H1 (cell line): ENCODE measurements around the gene CDKN2A. TPM values are rescaled to one million over a fixed set of nuclear protein-coding genes. Genes with fewer than 3 reads are reported as not detected.

Experiments used
- CTCF ChIA-PET: fragments of 300-600 bp; sonication (Branson Sonifier 250); formaldehyde crosslinking; loops from one replicate; lab custom pipeline; 2021; ENCODE audit not compliant: partially characterized antibody; lab: Charles Lee
- POLR2A ChIA-PET: fragments of 300-600 bp; sonication (Branson Sonifier 250); formaldehyde crosslinking; loops from one replicate; lab custom pipeline; 2021; ENCODE audit warnings: inconsistent platforms; ENCODE audit not compliant: partially characterized antibody; lab: Charles Lee
- DNase-seq, 2 experiments: peaks; one replicate each; pipeline versions ENCODE4 v3.0.0 to v3.0.0-alpha.2; 2010 to 2022; ENCODE audit warnings: low spot score in 2 of 2, low read depth in 1 of 2, mixed read lengths in 1 of 2
- FAIRE-seq: peaks from 2 replicates; lab custom pipeline; 2011; peaks lifted over from hg19 to GRCh38; lab: Jason Lieb, UNC
- H2AFZ ChIP-seq: 2 replicates; pipeline ENCODE4 v1.8.1; 2012; ENCODE audit warnings: low read length, inconsistent platforms
- H2AK5ac ChIP-seq: 2 replicates; pipeline ENCODE4 v1.6.1; 2013; ENCODE audit warnings: low read depth, low read length
- H2BK120ac ChIP-seq: replicated peaks from 2 replicates; pipeline ENCODE3; 2013; ENCODE audit warnings: low read depth, low read length, inconsistent platforms
- H2BK12ac ChIP-seq: 2 replicates; pipeline ENCODE4 v1.6.1; 2013; ENCODE audit warnings: low read depth, low read length
- H2BK15ac ChIP-seq: 2 replicates; pipeline ENCODE4 v1.6.1; 2013; ENCODE audit warnings: low read length
- H2BK20ac ChIP-seq: 2 replicates; pipeline ENCODE4 v1.6.1; 2013; ENCODE audit warnings: low read length
- H2BK5ac ChIP-seq: 2 replicates; pipeline ENCODE4 v1.6.1; 2013; ENCODE audit warnings: low read depth, low read length
- H3K14ac ChIP-seq: 2 replicates; pipeline ENCODE4 v1.6.1; 2013; ENCODE audit warnings: inconsistent platforms; ENCODE audit not compliant: insufficient read length
- H3K18ac ChIP-seq: 2 replicates; pipeline ENCODE4 v1.6.1; 2013; ENCODE audit warnings: low read length; ENCODE audit errors: extremely low read depth
- H3K23ac ChIP-seq: 2 replicates; pipeline ENCODE4 v1.6.1; 2013; ENCODE audit warnings: inconsistent platforms; ENCODE audit not compliant: insufficient read length
- H3K23me2 ChIP-seq: 2 replicates; pipeline ENCODE4 v1.6.1; 2013; ENCODE audit warnings: low read depth, low read length
- H3K27ac ChIP-seq: 2 replicates; pipeline ENCODE4 v1.6.1; 2011; ENCODE audit warnings: low read depth, low read length, inconsistent platforms
- H3K27me3 ChIP-seq, 4 experiments: replicated peaks in 1 of 4; 1 replicate in 1 of 4; 2 replicates in 3 of 4; pipeline versions ENCODE4 v1.6.1 to v1.8.1; 2011 to 2013; ENCODE audit warnings: low read length in 3 of 4, mild to moderate bottlenecking in 3 of 4, inconsistent platforms in 2 of 4, mixed read lengths in 2 of 4, moderate library complexity in 1 of 4; ENCODE audit not compliant: control insufficient read depth in 3 of 4, insufficient read depth in 3 of 4; ENCODE audit errors: extremely low read depth in 1 of 4
- H3K36me3 ChIP-seq, 4 experiments: 2 replicates each; pipeline versions ENCODE4 v1.6.1 to v1.8.1; 2011 to 2013; ENCODE audit warnings: mild to moderate bottlenecking in 4 of 4, low read length in 3 of 4, moderate library complexity in 2 of 4, control low read depth in 1 of 4, inconsistent platforms in 1 of 4; ENCODE audit not compliant: insufficient read depth in 4 of 4, control insufficient read depth in 2 of 4
- H3K4ac ChIP-seq: replicated peaks from 2 replicates; pipeline ENCODE3; 2013; ENCODE audit warnings: low read length, low read depth, mixed read lengths, inconsistent platforms; ENCODE audit not compliant: insufficient read length
- H3K4me1 ChIP-seq, 4 experiments: replicated peaks in 1 of 4; 1 replicate in 1 of 4; 2 replicates in 3 of 4; pipeline versions ENCODE4 v1.6.1 to v1.8.1; 2011 to 2013; ENCODE audit warnings: low read length in 3 of 4, inconsistent platforms in 2 of 4, mixed read lengths in 1 of 4; ENCODE audit not compliant: insufficient read depth in 4 of 4, control insufficient read depth in 3 of 4
- H3K4me2 ChIP-seq, 2 experiments: 2 replicates each; pipeline versions ENCODE4 v1.6.1 to v1.8.1; 2011 to 2013; ENCODE audit warnings: low read depth in 2 of 2, low read length in 2 of 2, control low read depth in 1 of 2, inconsistent platforms in 1 of 2, mild to moderate bottlenecking in 1 of 2; ENCODE audit not compliant: insufficient read depth in 1 of 2
- H3K4me3 ChIP-seq, 4 experiments: fragments of 200-600, 300-600 bp in 1 of 4; sonication (generic), shearing (Covaris generic), sonication (Bioruptor Twin) in 1 of 4; 2 replicates each; pipeline versions ENCODE4 v1.5.1 to v1.8.1; 2011 to 2016; ENCODE audit warnings: low read length in 4 of 4, low read depth in 3 of 4, control low read depth in 2 of 4, inconsistent platforms in 2 of 4, mild to moderate bottlenecking in 2 of 4, mixed read lengths in 1 of 4, moderate library complexity in 1 of 4; ENCODE audit not compliant: insufficient read depth in 2 of 4; ENCODE audit errors: extremely low read depth in 1 of 4
- H3K56ac ChIP-seq: replicated peaks from 2 replicates; pipeline ENCODE3; 2013; ENCODE audit warnings: low read depth, mild to moderate bottlenecking, mixed read lengths, low read length, inconsistent platforms; ENCODE audit not compliant: insufficient read length
- H3K79me1 ChIP-seq: 2 replicates; pipeline ENCODE4 v1.6.1; 2013; ENCODE audit warnings: low read depth, low read length, control low read depth
- H3K79me2 ChIP-seq, 2 experiments: 2 replicates each; pipeline versions ENCODE4 v1.6.1 to v1.8.1; 2012 to 2013; ENCODE audit warnings: low read length in 2 of 2, mild to moderate bottlenecking in 2 of 2, inconsistent platforms in 1 of 2; ENCODE audit not compliant: insufficient read depth in 2 of 2, control insufficient read depth in 1 of 2
- H3K9ac ChIP-seq, 4 experiments: replicated peaks in 1 of 4; 1 replicate in 1 of 4; 2 replicates in 3 of 4; pipeline versions ENCODE4 v1.6.1 to v1.8.1; 2011 to 2013; ENCODE audit warnings: low read depth in 3 of 4, low read length in 3 of 4, control low read depth in 2 of 4, mild to moderate bottlenecking in 2 of 4, moderate library complexity in 2 of 4, inconsistent platforms in 1 of 4; ENCODE audit errors: extremely low read depth in 1 of 4
- H3K9me3 ChIP-seq, 2 experiments: 2 replicates each; pipeline versions ENCODE4 v1.6.1 to v1.8.1; 2012 to 2013; ENCODE audit warnings: mild to moderate bottlenecking in 2 of 2, moderate library complexity in 2 of 2, control low read depth in 1 of 2, inconsistent platforms in 1 of 2, low read depth in 1 of 2, low read length in 1 of 2, mixed read lengths in 1 of 2; ENCODE audit not compliant: insufficient read depth in 2 of 2
- H4K20me1 ChIP-seq, 2 experiments: replicated peaks in 1 of 2; 2 replicates each; pipeline versions ENCODE3 to v1.8.1; 2011 to 2013; ENCODE audit warnings: inconsistent platforms in 2 of 2, low read length in 2 of 2, mild to moderate bottlenecking in 1 of 2; ENCODE audit not compliant: insufficient read depth in 2 of 2, control insufficient read depth in 1 of 2
- H4K5ac ChIP-seq: 2 replicates; pipeline ENCODE4 v1.6.1; 2013; ENCODE audit warnings: low read length, low read depth, mixed read lengths, inconsistent platforms; ENCODE audit not compliant: insufficient read length
- H4K8ac ChIP-seq: 2 replicates; pipeline ENCODE4 v1.8.0; 2013; ENCODE audit warnings: mild to moderate bottlenecking, moderate library complexity, low read length, inconsistent platforms; ENCODE audit not compliant: insufficient read depth; ENCODE audit errors: extremely low read depth
- H4K91ac ChIP-seq: replicated peaks from 2 replicates; pipeline ENCODE3; 2013; ENCODE audit warnings: low read length, mixed read lengths, inconsistent platforms; ENCODE audit not compliant: insufficient read length
- WGBS, 2 experiments: shearing (Covaris generic) in 1 of 2; methylation state at CpG; one replicate each; pipeline versions ENCODE4 v1.1.6 to v1.1.7; 2013 to 2015; ENCODE audit warnings: low lambda C conversion rate in 2 of 2, mixed read lengths in 2 of 2, inconsistent platforms in 1 of 2, low coverage in 1 of 2, missing lambda C conversion rate in 1 of 2; ENCODE audit not compliant: insufficient replicate concordance in 2 of 2, insufficient coverage in 1 of 2, insufficient read length in 1 of 2; ENCODE audit errors: extremely low coverage in 1 of 2, missing lambda C conversion rate in 1 of 2; 5-methylcytosine and 5-hydroxymethylcytosine counted together
- polyA plus RNA-seq, 7 experiments: library from polyadenylated mRNA; depleted of rRNA in 3 of 7; stranded (reverse) in 5 of 7; unstranded in 2 of 7; fragments of >200 nt in 5 of 7; fragments of 200-250 nt in 2 of 7; gene quantifications; 1 replicate in 5 of 7; 2 replicates in 1 of 7; 4 replicates in 1 of 7; pipeline versions ENCODE4 v1.2.1 to v1.2.3, GENCODE V29; 2011 to 2013; ENCODE audit warnings: missing spikeins in 2 of 7, mixed read lengths in 2 of 7
- total RNA-seq: library from RNA; stranded (reverse); fragmentation: NEBNext Ultra II Directional; extraction: Animal tissue kit (Norgen Biotek cat#: 25700); gene quantifications from 2 replicates; pipeline ENCODE4 v1.2.1, GENCODE V29; 2021

Gene CDKN2A
- total and polyA plus RNA-seq, 2 of the 8 experiments (the other 6 are each of a cell fraction or from before 2014, with no cell fraction given), result 0.51 to 0.73 TPM

DNA sequence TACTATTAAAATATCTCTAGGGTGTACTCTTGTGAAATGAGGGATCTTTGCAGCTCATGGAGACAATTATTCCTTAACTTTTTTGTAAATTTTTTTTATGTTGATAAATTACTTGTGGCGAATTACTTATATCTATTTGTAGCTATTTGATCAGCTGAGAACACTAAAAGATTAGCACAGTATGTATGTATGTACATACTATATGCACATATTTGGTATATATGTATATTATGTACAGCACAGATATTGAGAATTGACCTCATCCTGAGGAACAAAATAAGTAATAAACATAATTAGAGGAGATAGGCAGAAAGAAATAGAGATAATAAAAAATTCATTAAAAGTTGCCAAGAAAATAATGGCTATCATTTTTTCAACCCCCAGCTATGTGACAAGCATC, 11.8 kb downstream of the CDKN2A start:
- no peaks in the 10 kb centered on the region for H3K36me3 ChIP-seq

More for the DNA sequence above, 11.8 kb downstream of the CDKN2A start:
- Histone ChIP-seq H2BK20ac (no peak overlapping the region), H3K23ac (no peak overlapping the region), H3K4me2 (no peak overlapping the region), H3K4ac (no peak overlapping the region), H4K8ac (no peak overlapping the region), H4K20me1 (no peaks in the 10 kb centered on the region), H3K56ac (no peak overlapping the region), H3K14ac (no peak overlapping the region), H3K79me1 (no peaks in the 10 kb centered on the region), H3K27me3 (peaks cover 18 to 51% (median 28%) of the 10 kb centered on the region in 4 experiments), H3K4me1 (no peaks in the 10 kb centered on the region), H2AK5ac (no peak overlapping the region), H3K18ac (no peak overlapping the region), H4K91ac (no peak overlapping the region), H3K9me3 (no peaks in the 10 kb centered on the region), H3K9ac (no peak overlapping the region), H2BK120ac (no peak overlapping the region), H3K4me3 (no peak overlapping the region), H2BK5ac (no peak overlapping the region), H2BK12ac (no peak overlapping the region), H3K79me2 (no peaks in the 10 kb centered on the region), H2AFZ (no peak overlapping the region), H4K5ac (no peak overlapping the region), H3K27ac (no peak overlapping the region), H3K23me2 (no peaks in the 10 kb centered on the region), H2BK15ac (no peak overlapping the region)
- DNase-seq, result no peak
- ChIA-PET POLR2A (interaction anchor here (0.6 kb wide), 1 partner anchor 11 kb away, joined by 3 read pairs; no protein-coding TSS in a partner anchor), CTCF (interaction anchor here (0.6 to 2.4 kb wide), 4 partner anchors 9 to 273 kb away, joined by 3 to 14 read pairs (median 3); partner anchors contain the start of gene CDKN2B)
- FAIRE-seq, result no peak
- WGBS, 2 experiments, result 76% methylated on average over 1 of the region's 1 CpG; no CpG with 5 or more reads in 1 of the 2 experiments
